Tibial nerve (tissue), 4 donors: ENCODE measurements around the gene CLECL1.

Experiments used
- EP300 ChIP-seq, 2 donors: sonication (generic); formaldehyde crosslinking; IDR thresholded peaks; one replicate each; pipeline ENCODE4 v1.6.1; 2017; ENCODE audit warnings: antibody characterized with exemption in 2 of 2, mild to moderate bottlenecking in 1 of 2
- POLR2A ChIP-seq, 2 donors: fragments of 450-650 bp; IDR thresholded peaks; one replicate each; pipeline ENCODE4 v1.6.1; 2017; ENCODE audit warnings: antibody characterized with exemption in 2 of 2, mild to moderate bottlenecking in 2 of 2, moderate library complexity in 2 of 2
- TF ChIP-seq, protein P1 (sequence below), 5 experiments: fragments of 200-600 bp in 3 of 5; fragments of 450-650 bp in 2 of 5; sonication (generic) in 3 of 5; IDR thresholded peaks; one replicate each; pipeline ENCODE4 v1.5.1; 2016 to 2019; ENCODE audit warnings: antibody characterized with exemption in 5 of 5, mild to moderate bottlenecking in 3 of 5, moderate library complexity in 2 of 5

DNA sequence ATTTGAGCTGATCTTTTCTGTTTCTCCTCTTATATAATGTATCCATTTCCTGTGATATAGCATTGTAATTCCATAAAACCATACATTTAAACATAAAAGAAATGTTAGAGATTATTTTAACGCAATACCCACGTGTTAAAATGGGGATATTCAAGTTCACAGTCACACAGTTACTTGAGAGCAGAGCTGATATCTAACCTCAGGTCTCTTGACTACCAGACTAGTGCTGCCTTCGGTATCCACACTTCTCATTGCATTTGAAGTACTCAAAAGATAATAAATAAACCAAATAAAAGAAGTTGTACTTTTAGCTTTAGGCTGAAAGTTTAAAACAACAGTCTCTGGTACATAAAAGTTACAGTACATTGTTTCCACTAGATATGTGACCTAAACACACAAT lies 2.9 kb downstream of the CLECL1 start:
- TF ChIP-seq, protein P1, sequence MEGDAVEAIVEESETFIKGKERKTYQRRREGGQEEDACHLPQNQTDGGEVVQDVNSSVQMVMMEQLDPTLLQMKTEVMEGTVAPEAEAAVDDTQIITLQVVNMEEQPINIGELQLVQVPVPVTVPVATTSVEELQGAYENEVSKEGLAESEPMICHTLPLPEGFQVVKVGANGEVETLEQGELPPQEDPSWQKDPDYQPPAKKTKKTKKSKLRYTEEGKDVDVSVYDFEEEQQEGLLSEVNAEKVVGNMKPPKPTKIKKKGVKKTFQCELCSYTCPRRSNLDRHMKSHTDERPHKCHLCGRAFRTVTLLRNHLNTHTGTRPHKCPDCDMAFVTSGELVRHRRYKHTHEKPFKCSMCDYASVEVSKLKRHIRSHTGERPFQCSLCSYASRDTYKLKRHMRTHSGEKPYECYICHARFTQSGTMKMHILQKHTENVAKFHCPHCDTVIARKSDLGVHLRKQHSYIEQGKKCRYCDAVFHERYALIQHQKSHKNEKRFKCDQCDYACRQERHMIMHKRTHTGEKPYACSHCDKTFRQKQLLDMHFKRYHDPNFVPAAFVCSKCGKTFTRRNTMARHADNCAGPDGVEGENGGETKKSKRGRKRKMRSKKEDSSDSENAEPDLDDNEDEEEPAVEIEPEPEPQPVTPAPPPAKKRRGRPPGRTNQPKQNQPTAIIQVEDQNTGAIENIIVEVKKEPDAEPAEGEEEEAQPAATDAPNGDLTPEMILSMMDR (IDR thresholded peaks at IDR 0.05) = no peak
- TF ChIP-seq POLR2A (IDR thresholded peaks at IDR 0.05) = no peak
- no peak for TF ChIP-seq EP300 (IDR thresholded peaks at IDR 0.05)
